ENCODE data around the gene SLC11A1. TPM values are rescaled to one million over a fixed set of nuclear protein-coding genes. Genes with fewer than 3 reads are reported as not detected.

The SLC11A1 gene
- total and polyA plus RNA-seq, 2 experiments from 2014 or later: 0.31 TPM; not detected in 1

DNA sequence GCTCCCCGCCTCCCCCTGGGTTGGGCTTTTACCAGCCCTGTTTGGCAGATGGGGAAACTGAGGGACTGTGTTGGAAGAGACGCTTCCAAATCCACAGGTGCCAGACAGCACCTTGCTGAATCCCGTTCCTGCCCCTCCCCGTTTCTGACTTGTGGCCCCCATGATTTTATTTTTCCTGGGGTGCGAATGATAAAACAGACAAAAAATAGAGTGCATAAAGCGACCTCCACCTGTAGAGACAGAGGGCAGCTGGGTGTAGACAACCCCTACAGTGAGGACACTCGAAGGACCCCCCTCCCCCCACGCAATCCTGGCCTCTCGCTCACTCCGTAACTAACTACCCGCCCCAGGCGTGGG, 15.4 kb downstream of the SLC11A1 start:
- Histone ChIP-seq H3K79me2 (replicated peaks; ENCODE audit: insufficient read depth) (no peaks in the 10 kb centered on the region), H3K4me1 (ENCODE audit: insufficient read depth) (peaks cover 19% of the 10 kb centered on the region; the same call in 1 of the 2 replicates), H4K20me1 (replicated peaks; ENCODE audit: insufficient read depth) (no peaks in the 10 kb centered on the region), H3F3A (replicated peaks; ENCODE audit: low read depth) (peaks cover 3% of the 10 kb centered on the region; the same call in 1 of the 2 replicates), H3K27me3 (ENCODE audit: insufficient read depth) (peaks cover 38% of the 10 kb centered on the region), H3K27ac (ENCODE audit: low read depth) (no peak overlapping the region), H3K9me2 (ENCODE audit: insufficient read depth) (no peaks in the 10 kb centered on the region), H2AFZ (peak overlapping the region; percentile 99), H3K4me3 (peak overlapping the region; percentile 82), H3K36me3 (ENCODE audit: insufficient read depth) (no peaks in the 10 kb centered on the region), H3K4me2 (peak overlapping the region; percentile 75)
- Mint-ChIP-seq H3K27ac (no peak overlapping the region), H3K9me3 (no peaks in the 10 kb centered on the region), H3K27me3 (ENCODE audit: insufficient read depth, low read depth, poor library complexity) (peaks cover 50% of the 10 kb centered on the region), H3K4me3 (peak overlapping the region; percentile 88), H3K36me3 (ENCODE audit: low read depth) (no peaks in the 10 kb centered on the region), H3K4me1 (peaks cover 27% of the 10 kb centered on the region; the same call in 2 of the 3 replicates)
- DNase-seq (ENCODE audit: low spot score): no peak
- TF ChIP-seq CREB1 (CRISPR knock-in tag; IDR thresholded peaks at IDR 0.05; ENCODE audit: low read depth): no peak
- no peak for TF ChIP-seq ZNF114 (CRISPR knock-in tag; IDR thresholded peaks at IDR 0.05)
- no peak for TF ChIP-seq EZH2 (IDR thresholded peaks at IDR 0.05; ENCODE audit: low read depth, unreplicated experiment)
- TF ChIP-seq JUNB (IDR thresholded peaks at IDR 0.05; ENCODE audit: unreplicated experiment): peak; percentile 17
- no peak for ATAC-seq

DNA sequence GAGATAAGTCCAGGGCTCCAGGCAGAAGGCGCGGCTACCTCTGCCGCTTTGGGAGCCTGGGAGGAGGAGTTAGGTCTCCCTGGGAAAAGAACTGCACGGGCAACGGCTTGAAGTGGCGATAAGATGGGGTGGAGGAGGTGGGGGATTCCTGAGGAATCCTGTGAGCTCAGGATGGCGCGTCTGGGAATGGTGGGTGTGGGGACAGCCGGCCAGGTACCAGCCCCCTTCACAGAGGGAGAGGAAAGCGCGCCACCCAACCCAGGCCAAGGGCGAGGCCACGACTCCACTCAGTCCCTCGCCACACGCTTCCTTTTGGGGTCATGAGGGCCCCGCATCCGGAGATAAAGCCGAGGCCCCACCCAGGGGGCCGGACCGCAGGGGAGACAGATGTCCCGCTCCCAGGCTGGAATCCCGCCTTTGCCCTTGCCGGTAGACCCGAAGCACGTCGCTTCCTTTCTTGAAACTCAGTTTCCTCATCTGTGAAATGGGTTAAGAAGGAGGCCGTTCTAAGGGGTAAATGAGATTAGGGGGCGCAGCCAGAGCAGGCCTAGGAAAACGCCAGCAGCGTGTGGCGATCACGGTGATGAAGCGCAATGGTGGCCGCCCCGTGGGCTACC, 15.9 kb downstream of the SLC11A1 start:
- Histone ChIP-seq H4K20me1 (replicated peaks; ENCODE audit: insufficient read depth) (no peaks in the 10 kb centered on the region), H3K4me2 (peak overlapping the region; percentile 75), H3K36me3 (ENCODE audit: insufficient read depth) (no peaks in the 10 kb centered on the region), H3F3A (replicated peaks; ENCODE audit: low read depth) (peaks cover 3% of the 10 kb centered on the region; the same call in 1 of the 2 replicates), H3K79me2 (replicated peaks; ENCODE audit: insufficient read depth) (no peaks in the 10 kb centered on the region), H3K27ac (ENCODE audit: low read depth) (no peak overlapping the region), H3K27me3 (ENCODE audit: insufficient read depth) (peaks cover 38% of the 10 kb centered on the region), H2AFZ (peak overlapping the region; percentile 99), H3K4me3 (peak overlapping the region; percentile 82), H3K4me1 (ENCODE audit: insufficient read depth) (peaks cover 19% of the 10 kb centered on the region; the same call in 1 of the 2 replicates), H3K9me2 (ENCODE audit: insufficient read depth) (no peaks in the 10 kb centered on the region)
- DNase-seq (ENCODE audit: low spot score): peak; percentile 78
- peak; percentile 5 for ATAC-seq
- Mint-ChIP-seq H3K9me3 (no peaks in the 10 kb centered on the region), H3K27me3 (ENCODE audit: insufficient read depth, low read depth, poor library complexity) (peaks cover 51% of the 10 kb centered on the region), H3K27ac (no peak overlapping the region), H3K4me1 (peaks cover 27% of the 10 kb centered on the region; the same call in 2 of the 3 replicates), H3K36me3 (ENCODE audit: low read depth) (no peaks in the 10 kb centered on the region), H3K4me3 (peak overlapping the region; percentile 88)
- TF ChIP-seq ZNF114 (CRISPR knock-in tag; IDR thresholded peaks at IDR 0.05): no peak
- TF ChIP-seq, protein P1, sequence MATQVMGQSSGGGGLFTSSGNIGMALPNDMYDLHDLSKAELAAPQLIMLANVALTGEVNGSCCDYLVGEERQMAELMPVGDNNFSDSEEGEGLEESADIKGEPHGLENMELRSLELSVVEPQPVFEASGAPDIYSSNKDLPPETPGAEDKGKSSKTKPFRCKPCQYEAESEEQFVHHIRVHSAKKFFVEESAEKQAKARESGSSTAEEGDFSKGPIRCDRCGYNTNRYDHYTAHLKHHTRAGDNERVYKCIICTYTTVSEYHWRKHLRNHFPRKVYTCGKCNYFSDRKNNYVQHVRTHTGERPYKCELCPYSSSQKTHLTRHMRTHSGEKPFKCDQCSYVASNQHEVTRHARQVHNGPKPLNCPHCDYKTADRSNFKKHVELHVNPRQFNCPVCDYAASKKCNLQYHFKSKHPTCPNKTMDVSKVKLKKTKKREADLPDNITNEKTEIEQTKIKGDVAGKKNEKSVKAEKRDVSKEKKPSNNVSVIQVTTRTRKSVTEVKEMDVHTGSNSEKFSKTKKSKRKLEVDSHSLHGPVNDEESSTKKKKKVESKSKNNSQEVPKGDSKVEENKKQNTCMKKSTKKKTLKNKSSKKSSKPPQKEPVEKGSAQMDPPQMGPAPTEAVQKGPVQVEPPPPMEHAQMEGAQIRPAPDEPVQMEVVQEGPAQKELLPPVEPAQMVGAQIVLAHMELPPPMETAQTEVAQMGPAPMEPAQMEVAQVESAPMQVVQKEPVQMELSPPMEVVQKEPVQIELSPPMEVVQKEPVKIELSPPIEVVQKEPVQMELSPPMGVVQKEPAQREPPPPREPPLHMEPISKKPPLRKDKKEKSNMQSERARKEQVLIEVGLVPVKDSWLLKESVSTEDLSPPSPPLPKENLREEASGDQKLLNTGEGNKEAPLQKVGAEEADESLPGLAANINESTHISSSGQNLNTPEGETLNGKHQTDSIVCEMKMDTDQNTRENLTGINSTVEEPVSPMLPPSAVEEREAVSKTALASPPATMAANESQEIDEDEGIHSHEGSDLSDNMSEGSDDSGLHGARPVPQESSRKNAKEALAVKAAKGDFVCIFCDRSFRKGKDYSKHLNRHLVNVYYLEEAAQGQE (IDR thresholded peaks at IDR 0.05; ENCODE audit: unreplicated experiment): no peak
- TF ChIP-seq EZH2 (IDR thresholded peaks at IDR 0.05; ENCODE audit: low read depth, unreplicated experiment): peak; percentile 30

Data from GM23338 (cell line).